A549 (cell line): ENCODE results near the gene RBKS. TPM values are rescaled to one million over a fixed set of nuclear protein-coding genes. Genes with fewer than 3 reads are reported as not detected.
A peak's percentile ranks its signal among the peaks of the same experiment; 100 is the strongest.

ENCODE experiments used
- ATAC-seq, 2 experiments: fragments of 200-7000 bp in 1 of 2; fragments of >200 bp in 1 of 2; cut with Nextera tagmentation in 1 of 2; cut with Tn5 transposase in 1 of 2; 3 replicates each; pipeline versions ENCODE4 v1.8.0 to v1.9.1; 2018 to 2020; ENCODE audit warnings: mild to moderate bottlenecking in 1 of 2, moderate library complexity in 1 of 2
- CTCF ChIA-PET: fragments of 300-600 bp; sonication (Branson Sonifier 250); formaldehyde crosslinking; extraction: SDS; loops from one replicate; lab custom pipeline; 2021; ENCODE audit warnings: antibody characterized with exemption, inconsistent platforms; lab: Yijun Ruan, JAX
- POLR2A ChIA-PET: fragments of 350-600 bp; formaldehyde crosslinking; extraction: SDS; loops from one replicate; lab custom pipeline; 2021; ENCODE audit warnings: antibody characterized with exemption, inconsistent platforms; lab: Yijun Ruan, JAX
- DNase-seq, 2 experiments: peaks; one replicate each; pipeline versions ENCODE4 v3.0.0 to v3.0.0-alpha.2; 2011 to 2016; ENCODE audit warnings: low read depth in 1 of 2, low spot score in 1 of 2
- FAIRE-seq: peaks from 2 replicates; lab custom pipeline; 2011; peaks lifted over from hg19 to GRCh38; lab: Jason Lieb, UNC
- H3K27ac ChIP-seq, 2 experiments: fragments of >200 bp; sonication (Bioruptor Twin); formaldehyde crosslinking; 3 replicates each; pipeline ENCODE4 v1.5.1; 2016 to 2017
- H3K4me1 ChIP-seq: fragments of >200 bp; sonication (Bioruptor Twin); formaldehyde crosslinking; 3 replicates; pipeline ENCODE4 v1.6.1; 2016
- H3K4me2 ChIP-seq: fragments of >200 bp; sonication (Bioruptor Twin); formaldehyde crosslinking; 3 replicates; pipeline ENCODE4 v1.6.1; 2016
- H3K4me3 ChIP-seq: fragments of >200 bp; sonication (Bioruptor Twin); formaldehyde crosslinking; 3 replicates; pipeline ENCODE4 v1.5.1; 2016
- H3K9me3 ChIP-seq: fragments of >200 bp; sonication (Bioruptor Twin); formaldehyde crosslinking; 3 replicates; pipeline ENCODE4 v1.6.1; 2016
- BHLHE40 ChIP-seq: IDR thresholded peaks from 2 replicates; pipeline ENCODE4 v1.6.1; 2012; ENCODE audit warnings: low read depth, low read length, inconsistent platforms
- CBX2 ChIP-seq: fragments of 200-600 bp; sonication (generic); IDR thresholded peaks from 2 replicates; pipeline ENCODE4 v1.6.1; 2016; ENCODE audit warnings: low read depth, mild to moderate bottlenecking, borderline replicate concordance
- CHD2 ChIP-seq: fragments of 150-350 bp; IDR thresholded peaks from 2 replicates; pipeline ENCODE4 v1.6.1; 2014; ENCODE audit warnings: low read length; ENCODE audit not compliant: partially characterized antibody
- CTCF ChIP-seq: fragments of >200 bp; sonication (Bioruptor Twin); formaldehyde crosslinking; IDR thresholded peaks from 3 replicates; pipeline ENCODE4 v1.5.1; 2016
- EHF ChIP-seq: fragments of 250-450 bp; sonication (Bioruptor Pico); IDR thresholded peaks from 2 replicates; pipeline ENCODE4 v1.5.0; 2020; ENCODE audit warnings: mild to moderate bottlenecking
- EHMT2 ChIP-seq: fragments of 200-600 bp; sonication (generic); IDR thresholded peaks from 2 replicates; pipeline ENCODE4 v1.6.1; 2016; ENCODE audit warnings: antibody characterized with exemption, low read depth, mild to moderate bottlenecking, moderate library complexity
- FOSB ChIP-seq: fragments of 250-450 bp; sonication (Bioruptor Pico); IDR thresholded peaks from 2 replicates; pipeline ENCODE4 v1.5.0; 2020; ENCODE audit warnings: mild to moderate bottlenecking, moderate library complexity
- FOSL2 ChIP-seq, 2 experiments: fragments of 450-650 bp in 1 of 2; fragments of >200 bp in 1 of 2; sonication (Bioruptor Twin) in 1 of 2; formaldehyde crosslinking; IDR thresholded peaks; 2 replicates each; pipeline versions ENCODE4 v1.5.0 to v1.6.1; 2016 to 2020; ENCODE audit warnings: mild to moderate bottlenecking in 1 of 2, moderate library complexity in 1 of 2
- MAZ ChIP-seq: fragments of 150-350 bp; IDR thresholded peaks from 2 replicates; pipeline ENCODE4 v1.6.1; 2014; ENCODE audit warnings: antibody characterized with exemption, low read depth, low read length, borderline replicate concordance
- PHF8 ChIP-seq: fragments of 200-600 bp; sonication (generic); IDR thresholded peaks from 2 replicates; pipeline ENCODE4 v1.6.1; 2016; ENCODE audit warnings: low read depth, mild to moderate bottlenecking, antibody characterized with exemption, moderate library complexity, borderline replicate concordance
- RAD21 ChIP-seq, 2 experiments: fragments of >200 bp in 1 of 2; sonication (Bioruptor Twin) in 1 of 2; formaldehyde crosslinking in 1 of 2; IDR thresholded peaks in 1 of 2; conservative IDR thresholded peaks in 1 of 2; 2 replicates in 1 of 2; 3 replicates in 1 of 2; pipeline ENCODE4 v1.6.1; 2012 to 2018; ENCODE audit warnings: inconsistent platforms in 1 of 2
- RARB ChIP-seq: fragments of 250-450 bp; sonication (Bioruptor Pico); IDR thresholded peaks from 2 replicates; pipeline ENCODE4 v1.8.0; 2021; ENCODE audit warnings: mild to moderate bottlenecking, moderate library complexity
- REST ChIP-seq: fragments of 200-600 bp; sonication (generic); IDR thresholded peaks from 2 replicates; pipeline ENCODE4 v1.6.1; 2016; ENCODE audit warnings: antibody characterized with exemption, mild to moderate bottlenecking, moderate library complexity
- ZFP36 ChIP-seq: fragments of 450-650 bp; IDR thresholded peaks from 2 replicates; pipeline ENCODE4 v1.6.1; 2014; ENCODE audit warnings: borderline replicate concordance; ENCODE audit not compliant: partially characterized antibody
- WGBS: methylation state at CpG from one replicate; pipeline ENCODE4 v1.1.6; 2017; ENCODE audit errors: missing lambda C conversion rate; 5-methylcytosine and 5-hydroxymethylcytosine counted together
- polyA plus RNA-seq, 4 experiments: library from polyadenylated mRNA; depleted of rRNA in 3 of 4; stranded (reverse); fragments of >200 nt; fragmentation: RNase III in 1 of 4; extraction: RNeasy Plus Mini Kit Qiagen cat#74134 plus additional on column Dnase treatment in 1 of 4; gene quantifications; 2 replicates in 3 of 4; 3 replicates in 1 of 4; pipeline ENCODE4 v1.2.3, GENCODE V29; 2011 to 2017
- TF ChIP-seq, protein P1 (sequence below): IDR thresholded peaks from 2 replicates; pipeline ENCODE4 v1.6.1; 2012; ENCODE audit warnings: low read depth, borderline replicate concordance
- TF ChIP-seq, protein P2 (sequence below): fragments of 250-450 bp; sonication (Bioruptor Pico); IDR thresholded peaks from 2 replicates; pipeline ENCODE4 v1.5.0; 2021; ENCODE audit warnings: mild to moderate bottlenecking, moderate library complexity, borderline replicate concordance

Gene RBKS
- polyA plus RNA-seq, 2 of the 4 experiments (the other 2 are of a cell fraction): 7.6 to 8.5 TPM

DNA sequence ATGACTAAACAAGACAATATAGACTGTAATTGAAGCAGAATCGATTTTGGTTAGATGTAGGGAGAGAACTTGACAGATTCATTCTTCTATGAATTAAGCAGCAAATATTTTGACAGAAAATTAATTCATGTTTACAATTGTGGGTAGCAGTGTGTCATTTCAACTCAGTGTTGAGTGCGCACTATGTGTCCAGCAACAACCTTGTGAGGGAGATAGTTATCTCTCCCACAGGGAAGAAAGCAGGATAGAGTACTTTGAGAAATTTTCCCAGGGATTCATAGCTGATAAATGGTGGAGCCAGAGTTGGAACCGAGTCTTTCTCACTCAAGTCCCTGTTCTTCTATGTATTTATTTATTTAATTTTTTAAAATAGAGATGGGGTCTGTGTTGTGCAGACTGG is 113.5 kb downstream of the RBKS start:
- no peak overlapping the region for H3K4me3 ChIP-seq
- no peak for ATAC-seq
- TF ChIP-seq RARB (no peak), MAZ (no peak), RAD21 (conservative IDR thresholded peaks at IDR 0.05 in 1 of 2, IDR thresholded peaks at IDR 0.05 in 1 of 2) (no peak), REST (no peak), BHLHE40 (no peak), PHF8 (no peak), CBX2 (no peak), CTCF (no peak), FOSB (CRISPR knock-in tag) (no peak)
- TF ChIP-seq, protein P1, sequence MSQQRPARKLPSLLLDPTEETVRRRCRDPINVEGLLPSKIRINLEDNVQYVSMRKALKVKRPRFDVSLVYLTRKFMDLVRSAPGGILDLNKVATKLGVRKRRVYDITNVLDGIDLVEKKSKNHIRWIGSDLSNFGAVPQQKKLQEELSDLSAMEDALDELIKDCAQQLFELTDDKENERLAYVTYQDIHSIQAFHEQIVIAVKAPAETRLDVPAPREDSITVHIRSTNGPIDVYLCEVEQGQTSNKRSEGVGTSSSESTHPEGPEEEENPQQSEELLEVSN: no peak
- TF ChIP-seq, all 56 proteins: peak for 0
- POLR2A ChIA-PET: no interaction called here
- 83% methylated on average over 3 of the region's 3 CpGs for WGBS
- H3K9me3 ChIP-seq: no peaks in the 10 kb centered on the region
- DNase-seq: no peak
- peak overlapping the region in 1 of 2 experiments; percentile 2; a peak in 1 of 6 replicates for H3K27ac ChIP-seq
- no peak for FAIRE-seq
- CTCF ChIA-PET: interaction anchor here (0.6 to 1.2 kb wide), 5 partner anchors 12 to 659 kb away, joined by 3 to 6 read pairs (median 3); no protein-coding TSS in a partner anchor
- H3K4me1 ChIP-seq: peaks cover 32% of the 10 kb centered on the region
- H3K4me2 ChIP-seq: peak overlapping the region; percentile 1; the same call in 1 of the 3 replicates

GRCh38 chr2:27776097-27776496 is 114.1 kb downstream of the RBKS start:
- no peaks in the 10 kb centered on the region for H3K9me3 ChIP-seq
- ATAC-seq (no peak), DNase-seq (no peak), FAIRE-seq (no peak)
- 72% methylated on average over 8 of the region's 8 CpGs for WGBS
- TF ChIP-seq ZFP36: no peak
- no peak for TF ChIP-seq EHF (CRISPR knock-in tag)
- TF ChIP-seq, protein P2, sequence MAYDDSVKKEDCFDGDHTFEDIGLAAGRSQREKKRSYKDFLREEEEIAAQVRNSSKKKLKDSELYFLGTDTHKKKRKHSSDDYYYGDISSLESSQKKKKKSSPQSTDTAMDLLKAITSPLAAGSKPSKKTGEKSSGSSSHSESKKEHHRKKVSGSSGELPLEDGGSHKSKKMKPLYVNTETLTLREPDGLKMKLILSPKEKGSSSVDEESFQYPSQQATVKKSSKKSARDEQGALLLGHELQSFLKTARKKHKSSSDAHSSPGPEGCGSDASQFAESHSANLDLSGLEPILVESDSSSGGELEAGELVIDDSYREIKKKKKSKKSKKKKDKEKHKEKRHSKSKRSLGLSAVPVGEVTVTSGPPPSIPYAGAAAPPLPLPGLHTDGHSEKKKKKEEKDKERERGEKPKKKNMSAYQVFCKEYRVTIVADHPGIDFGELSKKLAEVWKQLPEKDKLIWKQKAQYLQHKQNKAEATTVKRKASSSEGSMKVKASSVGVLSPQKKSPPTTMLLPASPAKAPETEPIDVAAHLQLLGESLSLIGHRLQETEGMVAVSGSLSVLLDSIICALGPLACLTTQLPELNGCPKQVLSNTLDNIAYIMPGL (CRISPR knock-in tag): no peak
- no peak for TF ChIP-seq CHD2
- no peak for TF ChIP-seq FOSB (CRISPR knock-in tag)
- TF ChIP-seq RARB: no peak
- no peak for TF ChIP-seq EHMT2
- no peak for TF ChIP-seq FOSL2 (IDR thresholded peaks at IDR 0.05)
- no peak for TF ChIP-seq FOSL2 (CRISPR knock-in tag; IDR thresholded peaks at IDR 0.05)
- ChIA-PET POLR2A (no interaction called here), CTCF (interaction anchor here (0.6 to 1.2 kb wide), 4 partner anchors 12 to 73 kb away, joined by 3 to 6 read pairs (median 4); no protein-coding TSS in a partner anchor)
- H3K4me3 ChIP-seq: no peak overlapping the region
- H3K4me2 ChIP-seq: peak overlapping the region; percentile 1; the same call in 1 of the 3 replicates
- H3K4me1 ChIP-seq: peaks cover 32% of the 10 kb centered on the region
- H3K27ac ChIP-seq: peak overlapping the region in 1 of 2 experiments; percentile 25; a peak in 2 of 6 replicates
